Stimulated activated CD4-positive, alpha-beta T cell treated with anti-CD3 and anti-CD28 coated beads, Interleukin-2, amount 100 ng/mL, for 24 hours (primary cell): ENCODE results near the gene MOB3A.
A peak's percentile ranks its signal among the peaks of the same experiment; 100 is the strongest.

Experiments used
- DNase-seq, 2 donors: peaks; one replicate each; pipeline ENCODE4 v3.0.0-alpha.2; 2020

MOB3A gene

DNA sequence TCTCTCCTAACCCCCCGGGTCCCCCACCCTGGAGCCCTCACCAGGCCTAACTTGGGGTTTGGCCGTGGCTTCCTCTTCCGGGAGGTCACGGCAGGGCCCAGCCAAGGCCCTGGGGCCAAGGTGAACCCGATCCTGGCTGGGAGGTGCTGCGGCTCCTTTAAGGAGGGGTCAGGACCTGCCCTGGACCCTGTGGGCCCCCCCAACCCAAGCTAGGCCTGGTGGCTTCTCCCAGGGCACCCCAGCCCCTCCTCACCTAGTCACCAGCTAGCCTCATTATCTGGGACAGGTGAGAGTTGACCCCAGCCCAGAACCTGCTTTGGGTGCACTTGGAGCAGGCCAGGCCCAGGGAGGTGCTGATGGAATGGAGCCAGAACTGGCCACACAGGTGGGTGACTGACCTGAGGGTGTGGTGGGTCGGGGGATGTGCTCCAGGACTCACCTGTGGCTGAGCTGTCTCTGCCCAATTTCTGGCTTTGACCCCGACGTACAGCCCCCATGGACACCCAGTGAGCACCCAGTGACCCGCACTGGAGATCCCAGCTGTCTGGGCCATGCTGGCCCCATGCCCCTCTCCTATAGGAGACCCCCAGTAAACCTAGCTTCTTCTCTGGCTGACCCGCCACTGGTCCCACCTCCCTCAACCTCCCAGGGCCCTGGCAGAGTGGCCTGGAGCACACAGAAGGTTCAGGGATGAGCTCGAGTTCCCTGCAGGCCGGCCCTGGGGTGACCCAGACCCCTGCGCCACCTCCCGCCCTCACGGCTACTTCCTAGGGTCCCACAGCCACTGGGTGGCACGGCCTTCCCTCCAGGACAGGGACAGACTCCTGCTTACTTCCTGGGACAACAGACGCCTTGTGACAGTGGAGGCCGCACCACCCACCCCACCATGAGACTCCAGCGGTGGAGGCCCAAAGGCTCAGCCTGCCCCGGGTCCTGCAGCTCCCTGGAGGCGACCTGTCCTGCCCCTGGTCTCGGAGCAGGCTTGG, 38.3 kb downstream of the MOB3A start:
- DNase-seq = no peak

DNA sequence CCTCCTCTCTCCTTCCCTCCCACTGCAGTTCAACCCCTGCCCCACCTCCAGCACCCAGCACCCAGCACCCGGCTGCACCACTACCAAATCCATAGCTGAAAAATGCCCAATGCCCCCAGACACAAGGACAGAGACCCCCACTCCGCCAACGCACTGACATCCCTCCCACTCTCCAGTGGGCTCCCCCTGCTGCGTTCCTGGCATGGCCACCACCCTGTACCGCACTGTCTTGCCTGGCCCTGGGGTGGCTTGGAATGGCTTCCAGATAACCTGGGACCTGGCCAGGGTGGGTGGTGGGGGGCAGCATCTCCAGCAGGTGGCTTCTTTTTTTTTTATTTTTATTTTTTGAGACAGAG, 39.3 kb downstream of the MOB3A start:
- no peak for DNase-seq

DNA sequence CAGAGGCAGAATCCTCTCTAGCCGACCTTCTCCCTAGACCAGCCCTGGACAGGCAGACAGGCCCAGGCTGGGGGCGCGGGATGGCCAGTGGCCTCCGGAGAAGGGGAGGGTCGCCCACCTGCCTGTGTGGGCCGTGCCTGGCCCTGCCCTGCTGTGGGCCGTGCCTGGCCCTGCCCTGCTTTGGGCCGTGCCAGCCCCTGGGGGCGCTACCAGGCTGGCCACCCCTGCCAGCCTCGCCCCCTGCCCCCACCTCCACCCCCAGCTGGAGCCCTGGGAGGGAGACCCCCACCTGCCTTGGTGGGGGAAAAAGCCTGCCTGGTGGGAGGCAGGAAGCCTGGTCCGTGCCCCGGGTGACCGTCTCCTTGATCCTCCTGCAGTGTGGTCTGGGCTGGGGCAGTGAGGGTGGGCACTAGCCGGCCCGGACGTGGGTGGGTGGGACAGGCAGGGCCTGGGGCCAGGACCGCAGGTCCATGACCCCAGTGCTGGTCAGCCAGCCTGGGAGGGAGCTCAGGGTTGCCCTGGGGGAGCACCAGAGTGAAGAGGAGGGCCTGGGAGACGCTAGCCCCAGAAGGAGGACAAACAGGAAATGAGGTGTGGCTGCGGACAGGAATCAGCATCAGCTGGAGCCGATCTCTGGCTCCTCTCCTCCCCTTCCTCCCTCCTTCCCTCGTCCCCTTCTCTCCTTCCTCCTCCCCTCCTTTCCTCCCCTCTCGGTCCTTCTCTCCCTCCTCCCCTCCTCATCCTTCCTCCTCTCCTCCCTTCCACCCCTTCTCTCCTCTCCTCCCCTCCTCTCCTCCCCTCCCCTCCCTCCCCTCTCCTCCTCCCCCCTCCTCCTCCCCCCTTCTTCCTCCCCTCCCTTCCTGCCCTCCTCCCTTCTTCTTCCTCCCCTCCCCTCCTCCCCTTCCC, 39.9 kb downstream of the MOB3A start:
- no peak for DNase-seq

DNA sequence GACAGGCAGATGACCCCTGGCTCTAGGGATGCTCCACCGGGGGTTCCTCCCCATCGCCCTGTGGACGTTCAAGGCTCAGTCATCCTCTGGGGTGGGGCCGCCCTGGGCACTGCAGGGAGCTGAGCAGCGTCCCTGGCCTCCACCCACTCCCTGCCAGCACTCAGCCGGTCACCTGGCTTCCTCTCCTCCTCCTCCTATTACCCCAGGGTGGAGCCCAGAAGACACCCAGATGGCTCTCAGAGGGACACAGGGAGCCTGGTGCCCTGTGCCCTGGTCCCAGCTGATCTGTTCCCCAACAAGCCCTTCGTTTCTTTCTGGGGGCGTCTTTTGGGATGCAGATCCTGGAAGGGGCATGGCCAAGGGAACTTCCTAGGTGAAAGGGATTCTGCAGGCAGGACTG, 41.4 kb downstream of the MOB3A start:
- no peak for DNase-seq

DNA sequence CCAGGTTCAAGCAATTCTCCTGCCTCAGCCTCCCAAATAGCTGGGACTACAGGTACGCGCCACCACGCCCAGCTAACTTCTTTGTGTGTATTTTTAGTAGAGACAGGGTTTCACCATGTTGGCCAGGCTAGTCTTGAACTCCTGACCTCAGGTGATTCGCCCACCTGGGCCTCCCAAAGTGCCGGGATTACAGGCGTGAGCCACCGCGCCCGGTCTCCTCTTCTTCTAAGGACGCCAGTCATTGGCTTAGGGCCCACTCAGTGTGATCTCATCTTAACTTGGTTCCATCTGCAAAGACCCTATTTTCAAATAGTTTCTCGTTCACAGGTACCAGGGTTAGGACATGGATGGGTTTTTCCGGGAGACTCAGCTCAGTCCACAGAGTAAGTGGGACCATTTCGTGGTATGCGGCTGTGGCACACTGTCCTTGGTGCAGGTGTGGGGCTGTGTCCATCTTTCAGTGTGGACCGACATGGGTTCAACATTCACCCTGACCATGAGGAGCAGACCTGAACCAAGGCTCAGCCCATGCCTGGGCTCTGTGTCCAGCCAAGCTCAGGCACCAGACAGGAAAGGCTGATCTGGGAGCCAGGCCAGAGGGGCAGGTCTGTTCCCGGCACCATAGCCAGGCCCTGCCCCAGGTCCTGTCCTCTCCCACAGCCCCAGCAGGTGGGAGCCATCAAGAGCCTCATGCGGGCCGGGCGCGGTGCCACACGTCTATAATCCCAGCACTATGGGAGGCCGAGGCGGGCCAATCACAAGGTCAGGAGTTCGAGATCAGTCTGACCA, 42.3 kb downstream of the MOB3A start:
- DNase-seq = no peak

DNA sequence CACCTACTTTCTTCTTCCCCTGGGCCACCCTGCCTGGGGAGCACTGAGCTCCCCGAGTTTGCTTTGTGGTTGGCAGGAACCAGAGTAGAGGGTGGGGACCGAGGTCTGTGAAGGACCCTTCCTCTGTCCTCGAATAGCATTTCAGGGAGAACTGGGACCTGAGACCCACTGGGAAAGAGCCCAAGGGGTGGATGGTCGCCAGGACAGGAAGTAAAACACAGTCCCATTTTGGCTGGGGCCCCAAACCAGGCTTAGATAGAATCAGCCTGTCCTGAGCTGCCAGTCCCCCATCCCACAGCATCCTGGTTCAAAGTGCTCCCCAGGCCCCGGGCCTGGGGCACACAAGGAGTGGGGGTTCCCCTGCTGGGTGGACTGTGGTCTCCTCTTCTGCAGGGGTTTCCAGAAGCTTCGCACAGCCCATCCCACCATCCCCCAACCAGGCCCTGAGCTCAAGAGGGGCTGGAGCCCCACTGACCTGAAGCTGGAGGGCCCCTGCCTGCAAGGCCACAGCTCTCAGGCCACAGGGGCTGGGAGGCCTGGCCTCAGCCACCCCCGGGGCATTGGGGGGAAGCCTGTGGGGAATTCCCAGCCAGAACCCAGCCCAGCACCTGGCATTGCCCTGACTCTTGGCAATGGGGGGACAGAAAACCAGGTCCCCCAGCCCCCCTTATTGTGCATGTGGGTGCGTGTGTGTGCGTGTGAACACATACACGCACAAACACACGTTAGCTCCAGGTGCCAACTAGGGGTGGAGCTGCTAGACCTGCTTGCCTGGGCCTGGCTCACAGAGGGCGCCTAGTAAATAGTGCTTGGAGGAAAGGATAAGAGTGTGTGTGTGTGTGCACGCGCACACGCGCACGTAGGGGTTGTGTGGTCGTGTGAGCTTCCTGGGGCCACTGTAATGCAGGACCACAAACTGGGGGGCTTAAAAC, 44.1 kb downstream of the MOB3A start:
- DNase-seq = peak; percentile 43 to 46

DNA sequence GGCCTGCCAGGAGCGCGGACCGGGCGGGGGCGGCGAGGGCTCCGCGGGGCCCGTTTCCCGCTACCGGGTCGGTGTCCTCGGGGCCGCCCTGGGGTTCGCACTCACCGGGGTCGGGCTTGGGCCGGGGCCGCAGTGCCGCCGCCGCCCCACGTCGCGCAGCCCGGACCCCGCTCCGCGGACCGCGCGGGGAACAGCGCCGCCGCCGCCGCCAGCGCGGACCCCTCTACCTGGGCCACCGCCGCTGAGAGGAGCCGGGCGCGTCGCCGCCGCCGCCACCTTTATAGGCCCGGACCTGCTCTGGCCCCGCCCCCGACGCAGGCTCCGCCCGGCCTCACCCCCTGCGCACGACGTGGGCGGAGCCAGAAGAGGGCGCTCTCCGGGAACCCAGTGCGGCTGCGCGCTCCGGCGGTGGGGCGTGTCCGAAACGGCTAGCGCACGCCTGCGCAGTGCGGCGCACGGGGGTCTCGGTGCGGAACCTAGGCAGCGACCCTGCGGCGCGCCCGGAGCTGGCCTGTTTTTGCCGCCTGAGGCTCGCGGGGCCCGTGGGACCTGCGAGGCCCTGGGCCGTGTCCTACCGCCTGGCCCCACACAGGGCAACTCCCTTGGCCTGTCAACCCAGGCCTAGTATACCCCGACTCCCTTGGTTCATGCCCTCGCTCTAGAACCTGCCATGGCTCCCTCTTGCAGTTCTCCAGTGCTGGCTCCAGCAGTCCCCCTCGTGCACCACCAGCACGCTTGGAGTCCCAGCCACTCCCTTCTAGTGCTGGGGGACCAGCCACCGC, 44.9 kb downstream of the MOB3A start, which contains the start of gene MKNK2:
Gene MKNK2 (minus strand): TSS at position 254 of the 782 bp plus-strand sequence. CDS start 393 bp downstream, outside the sequence.
- peak; percentile 96 for DNase-seq

DNA sequence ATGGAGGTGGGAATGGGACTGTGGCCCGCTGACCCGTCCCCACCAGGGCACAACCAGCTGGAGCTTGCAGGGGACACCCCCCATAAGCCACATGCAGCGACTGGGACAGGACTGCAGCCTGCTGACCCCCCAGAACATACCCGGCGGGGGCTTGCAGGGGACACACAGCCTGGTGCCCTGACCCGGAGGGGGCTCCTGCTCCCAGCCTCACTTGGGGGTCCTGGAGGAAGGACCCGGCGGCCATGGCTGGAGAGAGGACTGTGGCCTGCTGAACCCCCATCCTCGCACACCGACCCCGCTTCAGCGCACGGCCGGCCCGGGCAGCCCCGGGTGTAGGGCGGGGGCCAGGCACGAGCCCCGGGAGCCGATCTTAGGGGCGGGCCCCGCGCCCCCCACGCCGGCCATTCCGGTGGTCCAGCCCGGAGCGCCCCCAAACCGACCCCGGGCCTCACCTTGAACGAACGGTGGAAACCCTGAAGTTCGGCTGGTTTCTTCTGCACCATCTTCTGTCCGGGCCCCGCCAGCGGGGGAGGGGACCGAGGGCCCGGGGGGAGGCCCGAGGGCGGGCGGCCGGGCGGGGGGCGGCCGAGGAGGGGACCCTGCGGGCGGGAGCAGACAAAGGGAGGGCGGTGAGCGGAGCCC, 45.7 kb downstream of the MOB3A start:
- no peak for DNase-seq

DNA sequence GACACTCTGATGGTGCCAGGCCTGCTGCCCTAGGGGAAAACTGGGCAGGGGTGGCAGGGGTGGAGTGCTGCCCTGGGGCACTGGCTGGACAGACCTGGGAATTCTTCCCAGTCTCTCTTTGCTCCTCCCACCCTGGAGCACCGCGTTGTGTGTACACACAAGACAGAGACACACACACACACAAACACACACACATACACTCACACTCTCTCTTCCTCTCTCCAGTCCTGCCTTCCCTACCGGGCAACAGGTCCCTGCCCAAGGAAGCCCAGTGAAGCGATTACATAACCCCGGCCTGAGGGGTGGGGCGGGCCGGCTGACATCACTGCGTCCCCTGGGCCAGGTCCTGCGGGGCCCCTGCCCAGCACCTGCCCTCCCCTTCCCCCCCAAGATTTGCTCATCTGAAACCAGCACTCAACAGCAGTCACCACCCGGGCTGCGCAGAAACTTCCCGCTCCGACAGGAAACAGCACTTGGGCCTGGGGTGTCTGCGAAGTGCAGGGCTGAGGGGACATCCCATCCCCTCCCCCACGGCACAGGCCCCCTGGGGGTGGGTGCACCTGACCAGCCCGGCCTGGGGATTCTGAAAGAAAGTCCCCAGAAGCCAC, 46.3 kb downstream of the MOB3A start:
- peak; percentile 69 to 71 for DNase-seq

DNA sequence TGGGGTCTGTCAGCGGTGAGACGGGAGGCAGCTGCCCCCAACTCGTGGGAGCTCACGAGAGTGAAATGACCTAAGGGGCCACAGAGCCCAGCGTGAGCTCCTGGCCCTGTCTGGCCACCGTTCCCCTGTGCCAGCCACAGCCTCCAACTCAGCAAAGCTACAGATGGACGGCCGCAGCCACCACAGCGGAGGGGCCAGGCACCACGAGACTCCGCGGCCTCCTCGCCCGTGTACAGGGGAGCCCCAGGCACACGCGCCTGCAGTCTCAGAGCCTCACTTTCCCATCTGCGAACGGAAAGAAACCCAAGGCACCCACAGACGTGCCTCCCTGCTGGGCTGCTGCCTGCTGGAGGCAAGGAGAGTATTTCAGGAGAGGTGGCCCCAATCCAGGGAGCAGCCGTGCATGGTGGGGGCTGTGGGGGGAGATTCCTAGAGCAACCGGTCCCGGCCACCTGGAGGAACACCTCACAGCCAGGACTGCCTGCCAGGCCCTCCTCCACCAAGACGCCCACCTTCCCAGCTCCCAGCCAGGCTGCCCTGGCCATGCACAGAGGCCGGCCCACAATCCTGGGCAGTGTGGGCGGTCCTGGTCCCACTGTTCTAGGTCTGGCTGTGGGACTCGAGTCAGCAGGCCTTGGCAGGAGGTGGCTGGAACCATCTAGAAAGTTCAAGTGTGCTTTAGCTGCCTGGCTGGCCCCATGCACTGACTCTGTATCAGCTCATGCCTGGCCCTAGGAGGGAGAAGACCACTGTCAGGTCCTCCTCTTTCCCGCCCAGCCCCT, 47.0 kb downstream of the MOB3A start:
- no peak for DNase-seq

DNA sequence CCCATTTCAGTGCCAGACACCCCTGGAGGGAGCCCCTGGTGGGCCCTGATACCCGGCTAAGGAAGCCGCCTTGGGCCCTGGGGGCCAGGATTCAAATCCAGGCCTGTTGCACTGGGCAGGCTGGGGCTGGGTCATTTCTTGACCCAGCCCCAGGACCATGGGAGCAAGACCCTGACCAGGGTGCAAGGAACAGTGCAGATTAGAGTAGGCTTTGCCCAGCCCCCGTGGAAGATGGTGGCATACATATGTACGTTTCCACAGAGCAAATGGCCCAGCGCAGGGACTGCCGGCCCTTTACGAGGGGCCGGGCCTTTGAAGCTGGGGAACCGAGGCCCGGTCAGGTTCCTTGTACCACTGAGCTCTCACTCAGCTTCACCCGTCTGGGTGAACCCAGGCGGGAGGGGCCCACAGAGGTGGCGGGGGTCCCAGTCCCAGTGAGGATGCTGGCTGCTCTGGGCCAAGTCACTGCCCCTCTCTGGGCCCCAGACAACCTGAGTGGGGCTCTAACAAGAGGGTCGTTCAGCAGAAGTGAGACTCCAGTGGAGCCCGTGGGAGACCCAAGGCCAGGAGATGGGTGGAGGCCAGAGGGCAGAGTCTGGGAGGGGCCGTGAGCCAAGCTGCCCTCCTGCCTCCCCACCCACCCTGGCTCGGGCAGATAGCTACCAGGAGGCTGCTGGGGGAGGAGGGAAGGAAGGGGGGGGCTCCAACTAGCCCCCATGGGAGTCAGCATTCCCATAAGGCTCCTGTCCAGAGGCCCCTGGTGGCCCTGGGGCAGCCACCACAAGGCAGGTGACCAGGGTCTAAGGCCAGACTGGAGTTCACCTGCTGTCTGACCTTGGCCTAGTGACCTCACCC, 47.8 kb downstream of the MOB3A start:
- DNase-seq = no peak

DNA sequence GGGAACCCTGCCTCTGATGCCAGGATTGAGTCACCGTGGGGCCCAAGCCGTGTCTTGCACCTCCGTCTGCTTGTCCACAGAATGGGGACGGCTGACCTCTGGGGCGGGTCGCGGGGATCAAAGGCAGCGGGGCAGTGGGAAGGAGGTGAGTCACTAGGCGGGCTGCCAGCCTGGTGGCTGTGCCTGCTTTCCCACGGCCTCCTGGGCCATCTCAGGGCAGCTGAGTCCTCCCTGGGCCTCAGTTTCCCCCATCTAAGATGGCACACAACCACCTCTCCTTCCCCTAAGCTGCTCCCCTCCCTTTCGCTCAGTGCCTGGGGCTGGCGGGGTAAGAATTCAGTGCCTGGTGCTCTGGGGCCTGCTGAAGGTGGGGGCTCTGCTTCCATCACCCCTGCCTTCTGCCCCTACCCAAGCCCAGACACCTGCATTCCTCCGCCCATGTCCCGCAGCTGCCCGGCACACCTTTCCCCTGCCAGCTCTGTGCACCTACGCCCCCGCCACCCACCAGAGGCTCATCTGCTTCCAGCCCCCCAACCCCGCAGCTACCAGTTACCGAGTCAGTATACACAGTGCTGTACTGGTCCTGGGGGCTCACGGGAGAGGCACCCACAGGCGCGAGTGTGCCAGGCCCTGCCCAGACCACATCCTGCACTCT, 48.5 kb downstream of the MOB3A start:
- peak in 1 of 2 donors; percentile 42 for DNase-seq

DNA sequence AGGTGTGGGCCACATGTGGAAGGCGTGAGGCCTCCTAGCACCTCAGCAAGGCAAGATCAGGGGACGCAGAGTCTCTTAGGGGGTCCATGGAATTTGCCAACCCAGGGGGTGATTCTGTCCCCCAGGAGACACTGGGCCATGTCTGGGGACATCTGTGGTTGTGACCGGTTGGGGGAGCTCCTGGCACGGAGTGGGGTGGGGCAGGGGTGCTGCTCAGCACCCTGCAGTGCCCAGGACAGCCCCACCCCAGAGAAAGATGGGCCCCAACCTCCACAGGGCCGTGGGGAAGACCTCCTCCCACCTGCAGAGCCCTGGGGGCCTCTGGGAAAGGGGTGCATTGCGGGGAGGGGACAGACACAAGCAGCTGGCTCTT, 49.1 kb downstream of the MOB3A start:
- DNase-seq = no peak

DNA sequence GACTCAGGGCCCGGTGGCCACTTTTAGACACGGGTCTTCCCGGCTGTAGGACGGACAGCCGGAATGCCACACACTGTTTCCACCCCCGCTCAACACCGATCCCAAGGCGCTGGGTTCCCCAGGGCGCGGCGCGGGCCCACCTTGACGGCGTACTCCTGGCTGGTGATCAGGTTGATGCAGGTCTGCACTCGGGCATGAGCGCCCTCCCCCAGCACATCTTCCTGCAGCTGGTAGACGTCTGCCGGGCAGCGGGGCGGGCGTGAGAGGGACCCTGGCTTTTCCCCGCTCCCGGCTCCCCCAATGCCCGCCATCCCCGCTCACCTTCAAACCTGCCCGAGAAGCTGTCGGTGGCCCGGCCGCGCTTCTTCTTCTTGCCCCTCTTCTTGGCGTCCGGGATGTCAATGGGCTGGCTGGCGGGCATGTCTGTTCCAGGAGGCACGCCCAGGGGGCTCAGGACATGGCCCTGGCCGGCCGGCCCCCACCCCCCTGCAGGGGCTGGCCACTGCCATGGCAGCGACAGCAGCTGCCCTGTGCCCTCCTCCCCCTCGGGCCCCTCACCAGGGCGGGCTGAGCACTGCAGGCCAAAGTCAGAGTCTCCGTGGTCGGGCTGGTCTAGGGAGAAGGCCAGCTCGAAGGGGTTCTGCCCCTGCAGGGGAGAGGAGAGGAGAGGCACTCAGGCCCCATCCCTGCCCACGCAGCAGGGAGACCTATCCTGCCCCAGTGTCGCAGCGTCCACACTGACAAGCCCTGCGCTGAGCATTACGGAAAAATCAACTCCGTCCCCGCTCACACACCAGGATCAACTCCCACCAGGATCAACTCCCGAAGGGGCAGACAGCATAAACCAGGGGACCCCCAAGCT, 49.8 kb downstream of the MOB3A start:
- DNase-seq = no peak

DNA sequence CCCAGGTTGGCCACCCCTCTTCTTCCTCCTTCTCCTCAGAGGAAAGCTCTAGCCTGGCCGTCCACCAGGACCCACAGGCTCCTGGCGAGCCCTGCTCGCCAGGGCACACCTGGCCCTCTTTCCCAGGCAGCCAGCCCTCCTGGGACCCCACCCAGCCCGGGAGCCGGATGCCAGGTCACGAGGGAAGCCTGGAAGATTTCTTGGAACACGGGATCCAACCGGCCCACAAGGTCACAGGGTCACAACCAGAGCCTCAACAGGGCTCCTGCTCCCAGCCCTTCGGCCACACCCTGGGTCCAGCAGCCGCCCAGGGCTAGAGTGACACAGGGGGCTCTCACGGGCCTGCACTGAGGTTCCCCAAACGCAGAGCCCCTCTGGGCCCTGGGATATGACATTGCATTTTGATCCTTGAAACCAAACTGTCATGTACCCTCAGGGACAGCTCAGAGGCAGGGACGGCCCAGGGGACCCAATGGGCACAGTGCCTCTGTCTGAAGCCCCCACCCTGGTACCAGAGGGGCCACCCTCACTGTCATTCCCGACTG, 50.6 kb downstream of the MOB3A start:
- DNase-seq = no peak
